Fibroblast of skin of back (primary cell): ENCODE measurements around the gene MTARC1.
A peak's percentile ranks its signal among the peaks of the same experiment; 100 is the strongest.

Source experiments
- DNase-seq: peaks from one replicate; pipeline ENCODE4 v3.0.0-alpha.2; 2013

MTARC1 gene

GRCh38 chr1:220770245-220770913 is 16.3 kb upstream of the MTARC1 start:
- no peak for DNase-seq

- no peak for DNase-seq
Observed at GRCh38 chr1:220772846-220773245, 13.9 kb upstream of the MTARC1 start.

GRCh38 chr1:220775240-220775853 is 11.4 kb upstream of the MTARC1 start:
- DNase-seq, result peak; percentile 12

GRCh38 chr1:220776254-220776653 is 10.5 kb upstream of the MTARC1 start:
- DNase-seq, result no peak

- DNase-seq, result peak; percentile 62
Observed at GRCh38 chr1:220776720-220777326, 9.9 kb upstream of the MTARC1 start.

GRCh38 chr1:220783453-220783852 is 3.3 kb upstream of the MTARC1 start:
- no peak for DNase-seq

- DNase-seq, result no peak
Observed at GRCh38 chr1:220784751-220785150, 2.0 kb upstream of the MTARC1 start.

- DNase-seq, result no peak
Observed at GRCh38 chr1:220785166-220786056, 1.3 kb upstream of the MTARC1 start.

GRCh38 chr1:220786057-220786336 is 716 bp upstream of the MTARC1 start:
- no peak for DNase-seq

GRCh38 chr1:220787069-220787619 is 431 bp downstream of the MTARC1 start:
- no peak for DNase-seq

- no peak for DNase-seq
Observed at GRCh38 chr1:220788900-220789299, 2.2 kb downstream of the MTARC1 start.

GRCh38 chr1:220789532-220790147 is 2.9 kb downstream of the MTARC1 start:
- DNase-seq, result no peak

GRCh38 chr1:220791285-220791684 is 4.6 kb downstream of the MTARC1 start:
- no peak for DNase-seq

GRCh38 chr1:220791956-220792355 is 5.2 kb downstream of the MTARC1 start:
- DNase-seq, result no peak

- no peak for DNase-seq
Observed at GRCh38 chr1:220796530-220796929, 9.8 kb downstream of the MTARC1 start.

GRCh38 chr1:220797044-220797443 is 10.3 kb downstream of the MTARC1 start:
- no peak for DNase-seq

GRCh38 chr1:220797553-220797952 is 10.8 kb downstream of the MTARC1 start:
- DNase-seq, result no peak

- DNase-seq, result no peak
Observed at GRCh38 chr1:220798338-220798737, 11.6 kb downstream of the MTARC1 start.

GRCh38 chr1:220800262-220800661 is 13.5 kb downstream of the MTARC1 start:
- DNase-seq, result no peak

- peak; percentile 31 for DNase-seq
Observed at GRCh38 chr1:220803401-220804201, 16.9 kb downstream of the MTARC1 start.

- peak; percentile 54 for DNase-seq
Observed at GRCh38 chr1:220804202-220804586, 17.5 kb downstream of the MTARC1 start.

GRCh38 chr1:220806408-220806807 is 19.7 kb downstream of the MTARC1 start:
- no peak for DNase-seq
